Measurements from ENCODE around the gene CLASRP. TPM values are rescaled to one million over a fixed set of nuclear protein-coding genes. Genes with fewer than 3 reads are reported as not detected.
"Not testable (repeated sequence)": the region's sequence is repeated elsewhere in the genome, so short reads cannot be mapped to it uniquely, and the experiment has no call there.

The CLASRP gene
- total and polyA plus RNA-seq, 5 donors from 2014 or later = 3.9 to 189 (median 4.8) TPM

DNA sequence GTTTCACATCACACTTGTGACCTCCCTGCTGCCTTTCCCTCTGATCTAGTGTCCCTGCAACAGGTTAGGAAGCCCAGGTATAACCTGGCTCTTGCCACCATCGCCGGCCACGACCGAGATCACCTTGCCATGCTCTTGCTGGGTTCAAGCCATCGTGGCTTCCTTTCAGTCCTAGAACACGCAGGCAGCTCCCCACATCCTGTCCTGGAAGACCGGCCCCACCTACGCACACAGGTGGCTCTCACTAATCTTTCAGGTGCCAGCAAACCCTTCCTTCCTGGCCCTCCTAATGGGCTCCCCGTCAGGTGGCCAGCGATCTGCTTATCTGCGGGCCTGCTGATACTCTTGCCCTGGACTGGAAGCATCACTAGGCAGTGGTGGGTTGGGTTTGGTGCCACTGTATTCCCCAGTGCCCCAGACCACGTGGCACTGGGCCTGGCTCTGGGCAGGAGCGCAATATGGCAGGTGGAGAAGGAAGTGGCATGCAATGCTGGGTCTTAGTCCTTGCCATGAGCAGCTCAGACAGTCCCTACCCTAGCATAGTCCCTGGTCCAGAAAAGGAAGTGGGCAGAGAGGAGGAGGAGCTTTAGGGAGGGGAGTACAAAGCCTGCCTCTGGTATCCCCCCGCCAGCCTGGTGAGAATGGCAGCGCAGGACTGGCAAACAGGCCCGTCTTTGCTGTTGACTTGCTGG, 66.0 kb downstream of the CLASRP start:
- Histone ChIP-seq H3K4me1 (ENCODE audit: control insufficient read depth, insufficient read depth, low read length, poor library complexity, severe bottlenecking) (peaks cover 32% of the 10 kb centered on the region), H3K27ac (ENCODE audit: insufficient read depth, low read length, poor library complexity, severe bottlenecking) (peak overlapping the region; percentile 41), H3K27me3 (ENCODE audit: control insufficient read depth, insufficient read depth, low read length) (no peaks in the 10 kb centered on the region), H3K4me3 (ENCODE audit: low read depth, low read length) (peak overlapping the region; percentile 7), H3K36me3 (ENCODE audit: control insufficient read depth, insufficient read depth, low read length) (no peaks in the 10 kb centered on the region), H3K9me3 (ENCODE audit: control insufficient read depth in 2 of 2, low read length in 2 of 2) (no peaks in the 10 kb centered on the region)
- Mint-ChIP-seq H3K9me3 (peaks cover 0 to 2% (median 0%) of the 10 kb centered on the region in 7 donors), H3K27me3 (no peaks in the 10 kb centered on the region), H3K27ac (peak overlapping the region in 2 of 3 donors; percentile 89 to 90), H3K36me3 (no peaks in the 10 kb centered on the region), H3K4me1 (peaks cover 8 to 61% (median 34%) of the 10 kb centered on the region in 4 donors), H3K4me3 (peak overlapping the region; percentile 8 to 83 (median 60))
- ATAC-seq (ENCODE audit: low read depth in 2 of 2) (peak; percentile 8 to 26), DNase-seq (peak in 2 of 3 donors; percentile 25 to 57)

DNA sequence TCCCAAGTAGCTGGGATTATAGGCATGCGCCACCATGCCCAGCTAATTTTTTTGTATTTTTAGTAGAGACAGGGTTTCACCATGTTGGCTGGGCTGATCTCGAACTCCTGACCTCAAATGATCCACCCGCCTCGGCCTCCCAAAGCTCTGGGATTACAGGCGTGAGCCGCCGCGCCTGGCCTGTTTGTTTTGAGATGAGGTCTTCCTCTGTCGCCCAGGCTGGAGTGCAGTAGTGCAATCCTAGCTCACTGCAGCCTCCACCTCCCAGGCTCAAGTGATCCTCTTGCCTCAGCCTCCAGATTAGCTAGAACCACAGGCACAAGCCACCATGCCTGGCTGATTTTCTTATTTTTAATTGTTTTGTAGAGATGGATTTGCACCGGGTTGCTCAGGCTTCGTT, 67.5 kb downstream of the CLASRP start:
- H3K4me3 ChIP-seq (ENCODE audit: low read depth, low read length); H3K27ac ChIP-seq (ENCODE audit: insufficient read depth, low read length, poor library complexity, severe bottlenecking); H3K27me3 Mint-ChIP-seq; H3K9me3 ChIP-seq (ENCODE audit: control insufficient read depth in 2 of 2, low read length in 2 of 2); H3K27me3 ChIP-seq (ENCODE audit: control insufficient read depth, insufficient read depth, low read length); ATAC-seq (ENCODE audit: low read depth in 2 of 2); DNase-seq; H3K4me3 Mint-ChIP-seq; H3K9me3 Mint-ChIP-seq; H3K36me3 ChIP-seq (ENCODE audit: control insufficient read depth, insufficient read depth, low read length); H3K36me3 Mint-ChIP-seq: not testable (repeated sequence)
- H3K4me1 ChIP-seq (ENCODE audit: control insufficient read depth, insufficient read depth, low read length, poor library complexity, severe bottlenecking) = peaks cover 32% of the 10 kb centered on the region
- H3K4me1 Mint-ChIP-seq = peaks cover 8 to 56% (median 31%) of the 10 kb centered on the region in 4 donors
- peak overlapping the region in 1 of 3 donors; percentile 69 for H3K27ac Mint-ChIP-seq

DNA sequence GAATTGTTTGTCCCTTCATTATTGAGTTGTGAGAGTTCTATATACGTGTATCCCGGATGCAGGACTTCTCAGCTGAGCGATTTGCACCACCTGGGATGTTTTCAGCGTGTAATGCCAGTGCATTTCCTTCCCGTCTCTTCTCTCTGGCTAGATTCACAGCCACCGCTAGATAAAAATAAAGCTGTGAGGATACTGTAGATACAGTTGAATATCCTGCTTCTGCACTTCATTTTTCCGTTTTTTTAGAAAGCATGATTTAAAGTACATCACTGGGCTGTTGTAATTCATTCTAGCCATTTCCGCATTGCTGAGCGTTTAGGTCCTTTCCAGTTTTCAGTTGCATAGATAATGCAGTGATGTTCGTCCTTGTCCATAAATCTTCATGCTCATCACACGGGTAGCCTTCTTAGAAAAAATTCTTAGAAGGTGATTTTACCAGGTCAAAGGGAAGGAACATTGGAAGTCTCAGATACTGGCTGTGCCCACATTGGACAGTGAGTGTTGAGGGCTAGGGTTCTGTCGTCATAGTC, 68.8 kb downstream of the CLASRP start:
- DNase-seq (no peak), ATAC-seq (ENCODE audit: low read depth in 2 of 2) (no peak)
- Mint-ChIP-seq H3K27me3 (no peaks in the 10 kb centered on the region), H3K9me3 (peaks cover 0 to 2% (median 0%) of the 10 kb centered on the region in 7 donors), H3K4me3 (no peak overlapping the region), H3K27ac (no peak overlapping the region), H3K36me3 (no peaks in the 10 kb centered on the region), H3K4me1 (peaks cover 8 to 49% (median 34%) of the 10 kb centered on the region in 4 donors)
- Histone ChIP-seq H3K4me3 (ENCODE audit: low read depth, low read length) (no peak overlapping the region), H3K36me3 (ENCODE audit: control insufficient read depth, insufficient read depth, low read length) (no peaks in the 10 kb centered on the region), H3K27me3 (ENCODE audit: control insufficient read depth, insufficient read depth, low read length) (no peaks in the 10 kb centered on the region), H3K9me3 (ENCODE audit: control insufficient read depth in 2 of 2, low read length in 2 of 2) (no peaks in the 10 kb centered on the region), H3K27ac (ENCODE audit: insufficient read depth, low read length, poor library complexity, severe bottlenecking) (no peak overlapping the region), H3K4me1 (ENCODE audit: control insufficient read depth, insufficient read depth, low read length, poor library complexity, severe bottlenecking) (peaks cover 27% of the 10 kb centered on the region)

DNA sequence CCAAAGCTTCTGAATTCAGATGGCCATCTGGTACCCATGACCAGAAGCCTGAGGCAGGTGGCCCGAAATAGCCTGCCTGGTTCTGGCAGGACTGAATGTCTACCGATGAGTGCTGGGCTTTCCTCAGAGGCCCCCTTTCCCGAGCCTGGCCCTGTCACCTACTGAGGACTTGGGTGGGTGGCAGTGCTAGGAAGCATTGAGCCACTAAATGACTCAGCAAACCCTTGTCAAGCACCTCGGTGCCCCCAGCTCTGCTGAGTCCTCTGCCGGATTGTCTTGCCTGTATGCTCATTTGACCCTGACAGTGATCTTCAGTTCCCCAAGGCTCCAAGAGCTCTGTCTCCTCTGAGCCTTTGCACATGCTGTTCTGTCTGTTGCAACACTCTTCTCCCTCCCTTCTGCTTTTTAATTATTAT, 72.0 kb downstream of the CLASRP start:
- Histone ChIP-seq H3K36me3 (ENCODE audit: control insufficient read depth, insufficient read depth, low read length) (no peaks in the 10 kb centered on the region), H3K9me3 (ENCODE audit: control insufficient read depth in 2 of 2, low read length in 2 of 2) (no peaks in the 10 kb centered on the region), H3K4me1 (ENCODE audit: control insufficient read depth, insufficient read depth, low read length, poor library complexity, severe bottlenecking) (peaks cover 6% of the 10 kb centered on the region), H3K27ac (ENCODE audit: insufficient read depth, low read length, poor library complexity, severe bottlenecking) (no peak overlapping the region), H3K4me3 (ENCODE audit: low read depth, low read length) (no peak overlapping the region), H3K27me3 (ENCODE audit: control insufficient read depth, insufficient read depth, low read length) (no peaks in the 10 kb centered on the region)
- DNase-seq (no peak), ATAC-seq (ENCODE audit: low read depth in 2 of 2) (no peak)
- Mint-ChIP-seq H3K4me1 (peaks cover 0 to 28% (median 20%) of the 10 kb centered on the region in 4 donors), H3K4me3 (no peak overlapping the region), H3K27me3 (no peaks in the 10 kb centered on the region), H3K27ac (no peak overlapping the region), H3K36me3 (no peaks in the 10 kb centered on the region), H3K9me3 (no peaks in the 10 kb centered on the region)

DNA sequence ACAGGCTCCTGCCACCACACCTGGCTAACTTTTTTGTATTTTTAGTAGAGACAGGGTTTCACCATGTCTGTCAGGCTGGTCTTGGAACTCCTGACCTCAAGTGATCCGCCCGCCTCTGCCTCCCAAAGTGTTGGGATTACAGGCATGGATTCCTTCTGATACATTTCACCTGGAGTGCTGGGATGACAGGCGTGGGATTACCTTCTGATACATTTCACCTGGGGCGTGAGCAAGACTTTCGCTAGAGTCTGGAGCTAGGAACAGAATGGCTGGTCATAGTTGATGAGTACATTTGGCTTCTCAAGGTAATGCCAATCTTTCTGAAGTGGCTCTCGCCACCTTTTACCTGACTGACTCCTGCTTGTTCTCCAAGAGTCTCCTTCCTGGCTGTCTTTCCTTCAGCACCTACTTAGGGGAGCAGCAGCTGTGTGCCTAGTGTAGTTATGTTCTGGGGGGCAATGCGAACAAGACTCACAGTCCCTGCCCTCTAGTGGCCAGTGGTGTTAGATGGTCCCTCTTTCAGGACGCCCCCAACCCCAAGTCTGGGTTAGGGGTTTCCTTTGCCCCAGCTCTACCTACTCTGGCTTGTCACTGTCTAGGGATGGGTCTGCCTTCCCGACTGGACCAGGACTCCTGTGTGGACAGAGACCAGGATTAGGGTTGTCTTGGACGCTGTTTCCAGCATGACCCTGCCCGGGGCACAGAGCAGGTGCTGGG, 73.4 kb downstream of the CLASRP start:
- peak overlapping the region in 1 of 3 donors; percentile 35 for H3K27ac Mint-ChIP-seq
- Histone ChIP-seq H3K4me1 (ENCODE audit: control insufficient read depth, insufficient read depth, low read length, poor library complexity, severe bottlenecking) (peaks cover 17% of the 10 kb centered on the region), H3K27ac (ENCODE audit: insufficient read depth, low read length, poor library complexity, severe bottlenecking) (no peak overlapping the region), H3K27me3 (ENCODE audit: control insufficient read depth, insufficient read depth, low read length) (no peaks in the 10 kb centered on the region), H3K4me3 (ENCODE audit: low read depth, low read length) (no peak overlapping the region), H3K36me3 (ENCODE audit: control insufficient read depth, insufficient read depth, low read length) (no peaks in the 10 kb centered on the region), H3K9me3 (ENCODE audit: control insufficient read depth in 2 of 2, low read length in 2 of 2) (no peaks in the 10 kb centered on the region)
- no peak overlapping the region for H3K4me3 Mint-ChIP-seq
- H3K36me3 Mint-ChIP-seq = no peaks in the 10 kb centered on the region
- H3K9me3 Mint-ChIP-seq = no peaks in the 10 kb centered on the region
- H3K27me3 Mint-ChIP-seq = no peaks in the 10 kb centered on the region
- ATAC-seq (ENCODE audit: low read depth in 2 of 2) = no peak
- H3K4me1 Mint-ChIP-seq = peaks cover 0 to 35% (median 28%) of the 10 kb centered on the region in 4 donors
- no peak for DNase-seq

DNA sequence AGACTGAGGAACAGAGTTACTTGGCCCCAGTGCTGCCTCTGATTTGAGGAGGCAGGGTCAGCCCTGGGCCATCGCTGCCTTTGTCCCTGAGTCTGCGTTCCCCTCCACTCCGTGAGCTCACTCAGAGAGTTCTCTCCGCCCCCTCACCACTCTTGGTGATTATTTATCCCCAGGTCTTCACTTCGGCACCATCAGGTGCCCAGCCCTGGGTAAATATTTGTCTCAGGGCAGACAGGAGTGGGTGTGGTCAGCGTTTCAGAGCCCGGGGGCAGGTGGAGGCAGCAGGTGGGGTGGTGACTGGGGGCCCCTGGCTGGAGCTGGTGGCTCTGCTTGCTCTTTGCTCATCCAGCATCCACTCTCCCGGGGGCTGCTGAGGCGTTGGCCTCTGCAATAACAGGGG, 74.8 kb downstream of the CLASRP start:
- Histone ChIP-seq H3K4me1 (ENCODE audit: control insufficient read depth, insufficient read depth, low read length, poor library complexity, severe bottlenecking) (peaks cover 22% of the 10 kb centered on the region), H3K9me3 (ENCODE audit: control insufficient read depth in 2 of 2, low read length in 2 of 2) (no peaks in the 10 kb centered on the region), H3K27me3 (ENCODE audit: control insufficient read depth, insufficient read depth, low read length) (no peaks in the 10 kb centered on the region), H3K36me3 (ENCODE audit: control insufficient read depth, insufficient read depth, low read length) (no peaks in the 10 kb centered on the region), H3K27ac (ENCODE audit: insufficient read depth, low read length, poor library complexity, severe bottlenecking) (no peak overlapping the region), H3K4me3 (ENCODE audit: low read depth, low read length) (no peak overlapping the region)
- H3K4me3 Mint-ChIP-seq = no peak overlapping the region
- peaks cover 0 to 47% (median 29%) of the 10 kb centered on the region in 4 donors for H3K4me1 Mint-ChIP-seq
- H3K36me3 Mint-ChIP-seq = no peaks in the 10 kb centered on the region
- H3K27ac Mint-ChIP-seq = no peak overlapping the region
- no peaks in the 10 kb centered on the region for H3K27me3 Mint-ChIP-seq
- H3K9me3 Mint-ChIP-seq = no peaks in the 10 kb centered on the region
- ATAC-seq (ENCODE audit: low read depth in 2 of 2) (no peak), DNase-seq (no peak)

DNA sequence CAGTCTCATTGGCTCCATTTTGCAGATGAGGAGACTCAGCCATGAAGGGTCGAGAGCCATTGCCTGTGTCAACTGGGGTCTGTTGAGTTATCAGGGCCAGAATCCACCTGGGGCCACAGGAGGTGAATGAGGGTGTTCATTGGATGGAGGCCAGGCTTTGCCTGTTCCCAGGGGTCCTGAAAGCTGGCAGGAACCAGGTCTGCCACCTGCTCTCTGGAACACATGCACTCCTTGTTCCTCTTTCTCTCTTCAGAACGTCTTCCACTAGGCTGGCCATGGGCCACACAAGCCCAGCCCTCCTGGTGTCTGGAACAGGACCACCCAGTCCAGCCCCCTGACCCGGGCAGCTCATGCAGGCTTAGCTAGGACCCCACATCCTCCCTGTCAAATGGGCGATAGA, 75.3 kb downstream of the CLASRP start:
- H3K27me3 ChIP-seq (ENCODE audit: control insufficient read depth, insufficient read depth, low read length) = no peaks in the 10 kb centered on the region
- no peak for DNase-seq
- H3K4me3 Mint-ChIP-seq = no peak overlapping the region
- ATAC-seq (ENCODE audit: low read depth in 2 of 2) = no peak
- peaks cover 0 to 51% (median 28%) of the 10 kb centered on the region in 4 donors for H3K4me1 Mint-ChIP-seq
- no peaks in the 10 kb centered on the region for H3K9me3 Mint-ChIP-seq
- no peak overlapping the region for H3K27ac ChIP-seq (ENCODE audit: insufficient read depth, low read length, poor library complexity, severe bottlenecking)
- H3K4me1 ChIP-seq (ENCODE audit: control insufficient read depth, insufficient read depth, low read length, poor library complexity, severe bottlenecking) = peaks cover 22% of the 10 kb centered on the region
- no peak overlapping the region for H3K4me3 ChIP-seq (ENCODE audit: low read depth, low read length)
- H3K27me3 Mint-ChIP-seq = no peaks in the 10 kb centered on the region
- H3K36me3 ChIP-seq (ENCODE audit: control insufficient read depth, insufficient read depth, low read length) = no peaks in the 10 kb centered on the region
- no peaks in the 10 kb centered on the region for H3K36me3 Mint-ChIP-seq
- H3K9me3 ChIP-seq (ENCODE audit: control insufficient read depth in 2 of 2, low read length in 2 of 2) = no peaks in the 10 kb centered on the region
- H3K27ac Mint-ChIP-seq = no peak overlapping the region

All from CD4-positive, CD25-positive, alpha-beta regulatory T cell (primary cell).